ENCODE measurements around the gene SLC12A3. TPM values are rescaled to one million over a fixed set of nuclear protein-coding genes. Genes with fewer than 3 reads are reported as not detected.

SLC12A3 gene
- total RNA-seq, 1 donor from 2014 or later = 5.0 TPM

DNA sequence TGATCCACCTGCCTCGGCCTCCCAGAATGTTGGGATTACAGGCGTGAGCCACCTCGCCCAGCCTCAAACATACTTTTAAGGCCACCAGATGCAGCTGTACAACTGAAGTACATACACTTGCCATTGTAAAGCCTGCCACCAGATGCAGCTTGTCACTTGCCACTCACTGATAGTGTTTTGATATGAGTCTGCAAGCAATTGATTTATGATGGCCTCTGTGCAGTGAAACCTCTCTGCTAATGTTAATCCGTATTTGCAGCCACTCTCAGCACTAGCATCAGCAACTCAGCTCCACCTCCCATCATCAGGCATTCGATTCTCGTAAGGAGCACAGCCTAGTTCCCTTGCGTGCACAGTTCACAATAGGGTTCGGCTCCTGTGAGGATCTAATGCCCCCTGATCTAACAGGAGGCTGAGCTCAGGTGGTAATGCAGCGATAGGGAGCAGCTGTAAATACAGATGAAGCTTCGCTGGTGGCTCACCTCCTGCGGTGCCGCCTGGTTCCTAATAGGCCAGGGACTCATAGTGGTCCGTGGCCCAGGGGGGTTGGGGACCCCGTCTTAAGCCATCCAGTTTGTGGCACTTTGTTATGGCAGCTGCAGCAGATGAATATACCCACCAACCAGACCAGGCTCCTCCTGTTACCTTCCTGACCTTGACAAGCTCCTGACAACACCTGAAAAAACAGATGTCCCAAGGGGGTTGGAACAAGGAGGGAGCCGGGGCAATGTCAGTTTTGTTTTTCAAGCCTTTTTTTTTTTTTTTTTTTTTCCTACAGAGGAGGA lies 65.7 kb downstream of the SLC12A3 start:
- H3K27me3 Mint-ChIP-seq = no peaks in the 10 kb centered on the region
- no peak for DNase-seq
- TF ChIP-seq, protein P1, sequence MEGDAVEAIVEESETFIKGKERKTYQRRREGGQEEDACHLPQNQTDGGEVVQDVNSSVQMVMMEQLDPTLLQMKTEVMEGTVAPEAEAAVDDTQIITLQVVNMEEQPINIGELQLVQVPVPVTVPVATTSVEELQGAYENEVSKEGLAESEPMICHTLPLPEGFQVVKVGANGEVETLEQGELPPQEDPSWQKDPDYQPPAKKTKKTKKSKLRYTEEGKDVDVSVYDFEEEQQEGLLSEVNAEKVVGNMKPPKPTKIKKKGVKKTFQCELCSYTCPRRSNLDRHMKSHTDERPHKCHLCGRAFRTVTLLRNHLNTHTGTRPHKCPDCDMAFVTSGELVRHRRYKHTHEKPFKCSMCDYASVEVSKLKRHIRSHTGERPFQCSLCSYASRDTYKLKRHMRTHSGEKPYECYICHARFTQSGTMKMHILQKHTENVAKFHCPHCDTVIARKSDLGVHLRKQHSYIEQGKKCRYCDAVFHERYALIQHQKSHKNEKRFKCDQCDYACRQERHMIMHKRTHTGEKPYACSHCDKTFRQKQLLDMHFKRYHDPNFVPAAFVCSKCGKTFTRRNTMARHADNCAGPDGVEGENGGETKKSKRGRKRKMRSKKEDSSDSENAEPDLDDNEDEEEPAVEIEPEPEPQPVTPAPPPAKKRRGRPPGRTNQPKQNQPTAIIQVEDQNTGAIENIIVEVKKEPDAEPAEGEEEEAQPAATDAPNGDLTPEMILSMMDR (IDR thresholded peaks at IDR 0.05) = no peak
- intact Hi-C loops (cut with micrococcal nuclease) = loop anchor here (1.0 to 10.0 kb wide), 7 partner anchors 13 to 607 kb away; partner anchors contain the start of genes AMFR, CCDC102A, MT1A and MT1M
- peak overlapping the region; percentile 95 for H3K27ac Mint-ChIP-seq
- ChIA-PET POLR2A (interaction anchor here (0.6 to 22.7 kb wide), 19 partner anchors 9 to 115 kb away, joined by 3 to 795 read pairs (median 10); partner anchors contain the start of gene SLC12A3), CTCF (interaction anchor here (0.8 to 2.2 kb wide), 6 partner anchors 11 to 63 kb away, joined by 3 to 13 read pairs (median 4); no protein-coding TSS in a partner anchor)
- H3K36me3 Mint-ChIP-seq (ENCODE audit: low read depth) = peaks cover 35% of the 10 kb centered on the region
- ATAC-seq (ENCODE audit: low read depth) = no peak
- H3K4me1 Mint-ChIP-seq = peaks cover 48% of the 10 kb centered on the region
- peak overlapping the region; percentile 97 for H3K4me3 Mint-ChIP-seq
- no peaks in the 10 kb centered on the region for H3K9me3 Mint-ChIP-seq

DNA sequence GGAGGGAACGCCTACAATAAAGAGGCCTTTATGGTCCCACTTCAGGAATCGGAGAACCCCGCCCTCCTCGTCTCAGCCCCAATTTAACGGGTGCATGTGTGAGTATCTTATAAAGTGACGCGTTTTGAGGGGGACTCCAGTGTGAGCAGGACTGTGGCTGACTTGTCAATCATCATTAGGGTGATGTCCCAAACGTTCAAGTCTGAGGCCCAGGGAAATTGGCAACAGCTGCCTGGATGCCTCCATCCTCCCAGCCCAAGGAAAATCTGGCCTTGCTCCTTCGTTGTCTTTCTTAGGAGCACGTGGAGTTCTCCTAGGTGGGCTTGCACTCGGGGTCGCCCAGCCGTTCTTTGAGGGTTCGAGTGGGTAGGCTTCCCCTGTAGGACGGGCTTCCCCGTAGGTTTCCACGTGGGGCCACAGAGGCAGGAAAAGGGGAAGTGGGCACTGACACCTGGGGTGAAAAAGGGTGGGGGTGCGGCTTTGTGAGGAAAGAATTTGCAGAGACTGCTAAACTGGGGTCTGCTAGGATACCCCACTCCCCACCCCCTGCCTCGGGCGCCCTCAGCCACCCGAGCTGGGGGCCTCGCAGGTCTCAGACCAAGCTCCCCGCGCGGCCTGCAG lies 66.4 kb downstream of the SLC12A3 start:
- ATAC-seq (ENCODE audit: low read depth) (peak; percentile 55), DNase-seq (no peak)
- ChIA-PET POLR2A (interaction anchor here (0.5 to 22.7 kb wide), 32 partner anchors 8 to 613 kb away, joined by 3 to 795 read pairs (median 4); partner anchors contain the start of genes NLRC5 and SLC12A3), CTCF (interaction anchor here (0.8 to 2.2 kb wide), 7 partner anchors 12 to 64 kb away, joined by 3 to 13 read pairs (median 5); no protein-coding TSS in a partner anchor)
- TF ChIP-seq, protein P1 (IDR thresholded peaks at IDR 0.05) = no peak
- H3K4me1 Mint-ChIP-seq = peaks cover 54% of the 10 kb centered on the region
- H3K27me3 Mint-ChIP-seq = no peaks in the 10 kb centered on the region
- H3K36me3 Mint-ChIP-seq (ENCODE audit: low read depth) = peaks cover 42% of the 10 kb centered on the region
- H3K9me3 Mint-ChIP-seq = no peaks in the 10 kb centered on the region
- intact Hi-C loops (cut with micrococcal nuclease) = loop anchor here (1.0 to 10.0 kb wide), 7 partner anchors 14 to 606 kb away; partner anchors contain the start of genes AMFR, CCDC102A, MT1A and MT1M
- H3K27ac Mint-ChIP-seq = peak overlapping the region; percentile 95
- peak overlapping the region; percentile 97 for H3K4me3 Mint-ChIP-seq

- Mint-ChIP-seq H3K4me1 (peaks cover 61% of the 10 kb centered on the region), H3K4me3 (peak within 1 kb of the TSS; percentile 97), H3K27me3 (no peaks in the 10 kb centered on the region), H3K36me3 (ENCODE audit: low read depth) (peaks cover 49% of the 10 kb centered on the region), H3K9me3 (no peaks in the 10 kb centered on the region), H3K27ac (peak within 1 kb of the TSS; percentile 95)
- intact Hi-C loops (cut with micrococcal nuclease) = loop anchor here (1.0 to 10.0 kb wide), 10 partner anchors 15 to 605 kb away; partner anchors contain the start of genes AMFR, CCDC102A, MT1A and MT1M
- peak; percentile 79 for ATAC-seq (ENCODE audit: low read depth)
- ChIA-PET POLR2A (interaction anchor here (0.5 to 22.7 kb wide), 33 partner anchors 7 to 613 kb away, joined by 3 to 795 read pairs (median 4); partner anchors contain the start of genes NLRC5, PSME3IP1, RSPRY1 and SLC12A3), CTCF (interaction anchor here (1.0 to 2.2 kb wide), 6 partner anchors 13 to 65 kb away, joined by 3 to 13 read pairs (median 6); no protein-coding TSS in a partner anchor)
- TF ChIP-seq, protein P1 (IDR thresholded peaks at IDR 0.05) = no peak
- DNase-seq = peak; percentile 98
Observed at GRCh38 chr16:56931892-56932720, 67.1 kb downstream of the SLC12A3 start, which contains the start of gene HERPUD1. Gene HERPUD1, plus strand, starts transcription at chr16:56932142. Its CDS starts 103 bp downstream, at chr16:56932245.

- H3K27ac Mint-ChIP-seq = peak overlapping the region; percentile 95
- no peaks in the 10 kb centered on the region for H3K9me3 Mint-ChIP-seq
- TF ChIP-seq, protein P1 (IDR thresholded peaks at IDR 0.05) = no peak
- intact Hi-C loops (cut with micrococcal nuclease) = loop anchor here (1.0 to 10.0 kb wide), 7 partner anchors 8 to 604 kb away; partner anchors contain the start of genes AMFR, CCDC102A, MT1A and MT1M
- H3K4me3 Mint-ChIP-seq = peak overlapping the region; percentile 97
- peaks cover 63% of the 10 kb centered on the region for H3K4me1 Mint-ChIP-seq
- DNase-seq (peak; percentile 40), ATAC-seq (ENCODE audit: low read depth) (no peak)
- ChIA-PET CTCF (interaction anchor here (0.7 to 2.2 kb wide), 6 partner anchors 20 to 70 kb away, joined by 3 to 8 read pairs (median 6); no protein-coding TSS in a partner anchor), POLR2A (interaction anchor here (0.6 to 22.7 kb wide), 17 partner anchors 11 to 253 kb away, joined by 3 to 795 read pairs (median 5); partner anchors contain the start of genes NLRC5, PSME3IP1, RSPRY1 and SLC12A3)
- H3K27me3 Mint-ChIP-seq = no peaks in the 10 kb centered on the region
- peaks cover 58% of the 10 kb centered on the region for H3K36me3 Mint-ChIP-seq (ENCODE audit: low read depth)
Observed at GRCh38 chr16:56932721-56933619, 68.0 kb downstream of the SLC12A3 start.

Measured in activated B cell treated with CpG ODN at 0.5 μM for 24 hours (primary cell).